ENCODE measurements around the gene MMP1.
A peak's percentile ranks its signal among the peaks of the same experiment; 100 is the strongest.

MMP1 gene

DNA sequence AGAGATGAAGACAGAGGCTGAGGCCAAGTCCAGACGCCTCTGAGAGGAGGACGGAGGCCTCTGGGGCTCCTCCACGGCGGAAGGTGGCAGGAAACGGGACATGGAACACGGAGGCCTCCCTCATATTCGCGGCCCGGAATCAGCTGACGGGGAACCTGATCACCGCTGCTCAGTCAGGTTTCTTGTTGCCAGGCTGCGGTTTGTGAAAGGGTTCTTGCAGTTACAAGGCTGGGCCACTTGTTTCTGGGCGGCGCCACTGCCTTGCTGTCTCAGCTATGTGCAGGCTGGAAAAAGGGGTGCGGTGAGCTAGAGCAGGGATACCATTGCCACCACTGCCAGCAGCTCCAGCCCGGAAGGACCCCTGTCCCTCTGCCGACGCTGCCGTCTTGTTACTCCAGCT is 10.0 kb upstream of the MMP1 start:
- DNase-seq (ENCODE audit: low spot score): no peak
- FAIRE-seq: no peak

- FAIRE-seq: no peak
- DNase-seq (ENCODE audit: low spot score): no peak
These were observed 8.3 kb upstream of the MMP1 start for GRCh38 chr11:102806296-102806695.

- DNase-seq (ENCODE audit: low spot score) (peak; percentile 21), FAIRE-seq (no peak)
These were observed 4.4 kb upstream of the MMP1 start for GRCh38 chr11:102802341-102802740.

GRCh38 chr11:102800767-102801166 is 2.8 kb upstream of the MMP1 start:
- DNase-seq (ENCODE audit: low spot score) (no peak), FAIRE-seq (no peak)

DNA sequence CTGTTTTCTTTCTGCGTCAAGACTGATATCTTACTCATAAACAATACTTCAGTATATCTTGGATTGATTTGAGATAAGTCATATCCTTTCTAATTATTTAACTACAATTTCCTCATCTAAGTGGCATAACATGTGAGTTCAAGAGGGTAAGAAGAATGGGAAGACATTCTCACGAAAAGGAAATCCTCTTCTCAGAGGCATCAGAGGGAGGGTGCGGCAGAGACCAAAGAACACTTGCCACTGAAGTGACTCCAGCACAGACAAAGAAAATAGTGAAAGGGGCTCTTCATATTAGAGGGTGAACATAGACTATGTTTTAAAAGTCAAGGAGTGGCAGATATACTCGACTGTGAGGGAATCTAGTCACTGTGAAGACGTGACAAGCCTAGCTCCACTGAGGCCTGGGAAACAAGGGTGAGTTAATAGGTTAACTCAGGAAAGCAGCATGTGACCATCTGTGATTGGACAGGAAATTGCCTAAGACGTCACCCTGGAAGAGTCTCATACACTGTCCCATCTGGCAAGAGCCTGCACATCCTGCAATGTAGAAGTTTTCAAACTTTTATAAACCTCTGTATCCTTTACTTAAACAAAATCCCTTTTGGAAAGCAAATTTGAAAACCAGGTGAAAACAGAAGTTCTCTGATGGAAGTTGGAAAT is 1.9 kb upstream of the MMP1 start:
- FAIRE-seq (no peak), DNase-seq (ENCODE audit: low spot score) (no peak)

GRCh38 chr11:102794382-102794781 is 3.6 kb downstream of the MMP1 start:
- no peak for FAIRE-seq

GRCh38 chr11:102793677-102794290 is 4.2 kb downstream of the MMP1 start:
- FAIRE-seq (no peak), DNase-seq (ENCODE audit: low spot score) (no peak)

More at GRCh38 chr11:102794382-102794781, 3.6 kb downstream of the MMP1 start:
- DNase-seq (ENCODE audit: low spot score): peak; percentile 43

GRCh38 chr11:102792604-102793003 is 5.4 kb downstream of the MMP1 start:
- DNase-seq (ENCODE audit: low spot score) (no peak), FAIRE-seq (no peak)

- no peak for DNase-seq (ENCODE audit: low spot score)
- no peak for FAIRE-seq
These were observed 6.5 kb downstream of the MMP1 start for GRCh38 chr11:102791271-102792036.

- FAIRE-seq: no peak
These were observed 9.5 kb downstream of the MMP1 start for GRCh38 chr11:102788334-102788995.

DNA sequence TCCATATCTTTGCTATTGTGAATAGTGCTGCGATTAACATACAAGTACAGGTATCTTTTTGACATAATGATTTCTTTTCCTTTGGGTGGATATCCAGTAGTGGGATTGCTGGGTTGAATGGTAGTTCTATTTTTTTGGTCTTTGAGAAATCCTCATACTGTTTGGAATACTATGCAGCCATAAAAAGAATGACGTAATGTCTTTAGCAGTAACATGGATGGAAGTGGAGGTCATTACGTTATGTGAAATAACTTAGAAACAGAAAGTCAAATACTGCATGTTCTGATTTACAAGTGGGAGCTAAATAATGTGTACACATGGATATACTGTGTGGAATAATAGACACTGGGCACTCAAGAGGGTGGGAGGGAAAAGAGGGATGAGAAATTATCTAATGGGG is 13.6 kb downstream of the MMP1 start:
- FAIRE-seq (no peak), DNase-seq (ENCODE audit: low spot score) (no peak)

More at GRCh38 chr11:102788334-102788995, 9.5 kb downstream of the MMP1 start:
- no peak for DNase-seq (ENCODE audit: low spot score)

DNA sequence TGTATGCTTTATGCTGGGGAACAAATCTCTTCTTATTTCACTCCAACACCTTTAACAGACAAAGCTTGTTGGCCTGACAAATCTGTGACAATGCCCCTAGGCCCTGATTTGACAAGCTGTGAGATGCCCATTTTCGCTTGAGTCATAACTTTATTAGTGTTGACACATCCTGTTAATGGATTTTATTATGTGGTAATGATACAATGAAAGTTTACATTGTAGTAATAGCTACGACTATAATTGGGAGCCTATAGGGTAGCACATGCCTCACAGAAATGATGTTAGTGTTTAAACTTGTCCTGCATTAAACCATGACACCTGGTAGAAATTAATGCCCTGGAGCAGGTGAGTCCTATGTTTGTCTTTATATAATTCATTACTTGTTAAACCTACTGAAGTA is 14.2 kb downstream of the MMP1 start:
- DNase-seq (ENCODE audit: low spot score) (no peak), FAIRE-seq (no peak)

DNA sequence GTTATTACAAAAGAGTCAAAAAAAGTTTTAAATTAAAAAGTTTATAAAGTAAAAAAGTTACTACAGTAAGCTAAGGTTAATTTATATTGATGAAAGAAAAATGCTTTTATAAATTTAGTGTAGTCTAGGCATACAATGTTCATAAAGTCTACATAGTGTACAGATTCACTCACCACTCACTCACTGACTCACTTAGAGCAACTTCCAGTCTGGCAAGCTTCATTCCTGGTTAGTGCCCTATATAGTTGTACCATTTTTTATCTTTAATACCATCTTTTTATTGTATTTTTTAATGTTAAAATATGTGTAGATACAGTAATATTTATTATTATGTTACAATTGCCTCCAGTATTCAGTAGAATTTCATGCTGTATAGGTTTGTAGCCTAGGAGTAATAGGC is 14.9 kb downstream of the MMP1 start:
- no peak for FAIRE-seq
- no peak for DNase-seq (ENCODE audit: low spot score)

- no peak for DNase-seq (ENCODE audit: low spot score)
- no peak for FAIRE-seq
These were observed 16.3 kb downstream of the MMP1 start for GRCh38 chr11:102781676-102782075.

DNA sequence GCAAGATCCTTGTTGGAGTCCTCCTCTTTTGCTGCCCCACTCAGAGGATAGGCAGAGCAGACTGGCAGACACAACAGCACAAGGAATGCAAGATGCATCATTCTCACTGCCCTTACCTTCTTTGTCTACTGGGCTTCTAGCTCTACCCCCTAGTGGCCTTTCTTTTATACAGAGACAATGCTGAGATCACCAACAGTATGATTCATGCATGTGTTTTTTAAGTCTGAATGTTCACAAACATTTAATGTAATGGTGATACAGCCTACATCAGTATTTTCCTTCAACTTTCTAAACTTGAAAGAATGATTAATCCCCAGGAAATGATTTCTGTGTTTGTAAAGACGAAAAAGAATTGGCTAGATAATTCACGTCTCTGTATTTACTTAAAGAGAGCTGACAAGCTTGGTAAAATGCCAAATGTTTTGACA is 17.5 kb downstream of the MMP1 start, which contains the start of gene MMP10:
TSS of gene MMP10 (minus strand) at position 138 of the 428 bp plus-strand sequence. CDS start at position 101, 37 bp downstream.
- peak; percentile 77 for DNase-seq (ENCODE audit: low spot score)
- no peak for FAIRE-seq

DNA sequence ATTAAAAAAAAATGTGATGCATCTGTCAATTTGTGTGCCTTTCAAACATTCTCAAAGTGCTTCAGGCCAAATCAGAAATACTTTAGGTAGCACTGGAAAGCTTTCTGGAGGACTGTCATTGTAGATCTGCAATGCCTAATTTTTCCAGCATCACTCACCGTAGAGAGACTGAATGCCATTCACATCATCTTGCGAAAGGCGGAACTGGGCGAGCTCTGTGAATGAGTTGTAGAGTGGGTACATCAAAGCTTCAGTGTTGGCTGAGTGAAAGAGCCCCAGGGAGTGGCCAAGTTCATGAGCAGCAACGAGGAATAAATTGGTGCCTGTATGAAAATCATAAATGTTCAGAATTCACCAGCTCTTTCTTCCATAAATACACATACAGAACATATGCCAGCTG is 21.5 kb downstream of the MMP1 start:
- FAIRE-seq (no peak), DNase-seq (ENCODE audit: low spot score) (no peak)

DNA sequence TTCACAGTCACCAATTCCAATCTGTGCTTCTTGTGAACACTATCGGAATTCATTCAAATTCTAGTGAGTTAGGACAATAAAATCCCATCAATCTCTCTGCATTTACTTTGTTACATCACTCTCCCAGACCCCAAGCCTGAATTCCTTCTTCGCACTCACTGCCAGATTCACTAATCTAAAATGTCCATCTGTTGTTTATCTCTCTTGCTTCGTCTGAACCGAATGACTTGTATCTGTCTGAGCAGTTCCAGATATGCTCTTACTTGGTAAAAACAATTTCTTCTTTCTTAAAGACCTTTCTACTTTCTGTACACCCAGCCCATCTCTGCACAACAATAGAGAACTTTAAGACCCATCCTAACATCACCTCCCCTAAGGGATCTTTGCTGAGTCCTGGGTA is 24.6 kb downstream of the MMP1 start:
- DNase-seq (ENCODE audit: low spot score) (no peak), FAIRE-seq (no peak)

GRCh38 chr11:102771351-102771750 is 26.6 kb downstream of the MMP1 start:
- DNase-seq (ENCODE audit: low spot score): no peak
- no peak for FAIRE-seq

DNA sequence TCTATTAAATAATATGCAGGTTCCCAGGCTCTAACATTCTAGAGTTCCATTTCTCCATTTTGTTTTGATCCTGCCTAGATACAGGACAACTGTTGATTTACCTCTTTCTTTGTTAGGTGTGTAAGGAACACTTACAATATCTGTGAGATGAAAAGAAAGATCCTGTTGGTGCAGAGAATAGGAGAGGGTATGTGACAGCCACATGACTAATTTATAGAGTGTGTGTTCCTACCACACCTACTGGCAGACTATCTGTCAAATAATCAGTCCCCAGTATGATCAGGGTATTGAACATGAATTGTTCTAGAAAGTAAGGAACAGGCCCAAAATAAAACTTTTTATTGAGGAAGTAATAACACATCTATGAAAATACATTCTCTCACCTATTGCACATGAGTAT is 27.8 kb downstream of the MMP1 start:
- no peak for FAIRE-seq
- no peak for DNase-seq (ENCODE audit: low spot score)

- FAIRE-seq (no peak), DNase-seq (ENCODE audit: low spot score) (no peak)
These were observed 30.2 kb downstream of the MMP1 start for GRCh38 chr11:102767800-102768199.

GRCh38 chr11:102763440-102763839 is 34.5 kb downstream of the MMP1 start:
- no peak for DNase-seq (ENCODE audit: low spot score)
- FAIRE-seq: no peak

GRCh38 chr11:102762361-102762767 is 35.6 kb downstream of the MMP1 start:
- DNase-seq (ENCODE audit: low spot score) (no peak), FAIRE-seq (peak; percentile 32)
